HL-60/S4 treated with retinoic acid at 250 ng/mL for 4 days and 3 days (cell line): Measurements from ENCODE around the gene ACTR8.

Experiments
- in situ Hi-C: fragments of 300-500 bp; cut with MboI; formaldehyde crosslinking; loops from 2 replicates; pipeline ENCODE4 v1.7.0; 2022; ENCODE audit warnings: low sequenced_read_pairs

ACTR8 gene

DNA sequence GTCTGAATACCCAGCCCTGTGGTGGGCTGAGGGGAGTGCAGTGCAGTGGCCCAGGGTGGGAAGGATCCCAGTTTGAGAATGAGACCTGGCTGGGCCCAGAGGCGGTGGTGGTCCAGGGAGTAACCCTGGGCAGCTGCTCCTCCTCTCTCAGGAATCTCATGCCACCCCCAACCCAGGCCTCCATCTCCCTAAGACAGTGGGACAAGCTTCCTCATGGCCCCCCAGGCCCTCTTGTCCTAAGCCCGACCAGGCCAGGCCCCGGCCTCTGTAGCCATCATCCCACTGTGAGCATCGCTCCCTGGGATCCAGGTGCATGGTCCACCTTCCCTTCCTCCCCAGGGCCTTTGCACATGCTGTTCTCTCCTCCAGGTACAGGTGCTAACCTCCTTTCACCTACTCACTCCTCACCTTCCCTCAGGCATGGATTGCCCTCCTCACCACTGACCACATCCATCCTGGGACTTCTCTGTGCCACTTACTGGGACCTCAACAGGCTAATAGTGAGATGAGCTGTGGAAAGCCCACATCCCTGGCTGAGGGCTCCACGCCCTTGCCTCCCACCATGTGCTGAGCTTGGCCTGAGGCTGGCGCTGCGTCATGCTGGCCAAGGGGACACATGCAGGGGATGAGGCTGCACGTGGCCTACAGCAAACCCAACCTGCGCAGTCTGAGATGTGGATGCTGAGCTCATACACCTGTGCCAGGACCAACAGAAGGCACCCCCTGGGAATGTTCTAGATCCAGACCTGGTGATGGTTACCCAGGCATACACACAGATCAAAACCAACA lies 45.7 kb downstream of the ACTR8 start:
- in situ Hi-C loops = no loop called here

GRCh38 chr3:53835257-53835656 lies 46.7 kb downstream of the ACTR8 start:
- in situ Hi-C loops = no loop called here

DNA sequence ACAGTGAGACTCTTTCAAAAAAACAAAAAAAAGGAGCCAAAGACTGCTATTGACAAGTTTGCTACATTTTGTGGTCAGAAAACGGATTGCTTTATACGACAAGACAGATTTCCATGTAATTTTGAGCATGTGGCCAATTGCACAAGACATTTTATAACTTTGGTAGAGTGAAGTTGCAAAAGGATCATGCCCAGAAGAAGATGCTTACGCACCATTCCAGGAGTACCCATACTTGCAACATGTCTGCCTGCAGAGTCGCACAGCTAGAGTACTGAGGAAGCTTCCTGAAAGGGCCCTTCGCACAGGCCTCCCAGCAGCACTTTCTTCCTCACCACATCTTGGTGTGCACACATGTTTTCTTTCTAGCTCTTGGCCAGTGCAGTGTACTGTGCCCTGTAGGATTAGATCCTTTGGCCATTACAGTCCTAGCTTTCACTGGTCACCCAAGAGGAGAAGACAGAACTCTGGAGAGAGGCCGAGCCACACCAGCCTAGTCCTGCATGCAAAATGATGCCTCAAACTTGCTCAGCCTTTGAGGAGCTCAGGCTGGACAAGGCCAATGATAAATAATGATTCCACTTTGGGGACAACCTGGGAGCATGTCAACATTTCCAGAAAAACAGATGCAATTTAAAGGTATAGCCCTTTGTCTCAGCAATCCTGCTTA lies 47.4 kb downstream of the ACTR8 start:
- in situ Hi-C loops = no loop called here

DNA sequence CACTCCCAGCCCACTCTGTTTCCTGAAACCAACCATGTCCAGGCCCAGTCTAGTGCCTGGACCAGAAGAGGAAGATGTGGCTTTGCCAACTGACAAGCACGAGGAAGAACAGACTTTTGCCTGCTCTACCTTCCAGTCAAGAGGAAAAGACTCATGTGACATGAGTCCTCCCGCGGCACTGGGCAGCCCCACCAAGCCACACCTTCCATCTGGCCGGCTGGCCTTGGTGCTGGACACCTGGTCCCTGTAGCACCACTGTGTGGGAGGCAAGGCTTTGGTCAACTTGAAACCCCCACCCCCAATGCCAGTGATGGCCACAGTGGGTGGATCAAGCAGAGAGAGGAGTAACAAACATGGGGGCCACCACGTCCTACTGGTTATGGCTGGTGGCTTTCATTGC lies 48.3 kb downstream of the ACTR8 start:
- in situ Hi-C loops = no loop called here

DNA sequence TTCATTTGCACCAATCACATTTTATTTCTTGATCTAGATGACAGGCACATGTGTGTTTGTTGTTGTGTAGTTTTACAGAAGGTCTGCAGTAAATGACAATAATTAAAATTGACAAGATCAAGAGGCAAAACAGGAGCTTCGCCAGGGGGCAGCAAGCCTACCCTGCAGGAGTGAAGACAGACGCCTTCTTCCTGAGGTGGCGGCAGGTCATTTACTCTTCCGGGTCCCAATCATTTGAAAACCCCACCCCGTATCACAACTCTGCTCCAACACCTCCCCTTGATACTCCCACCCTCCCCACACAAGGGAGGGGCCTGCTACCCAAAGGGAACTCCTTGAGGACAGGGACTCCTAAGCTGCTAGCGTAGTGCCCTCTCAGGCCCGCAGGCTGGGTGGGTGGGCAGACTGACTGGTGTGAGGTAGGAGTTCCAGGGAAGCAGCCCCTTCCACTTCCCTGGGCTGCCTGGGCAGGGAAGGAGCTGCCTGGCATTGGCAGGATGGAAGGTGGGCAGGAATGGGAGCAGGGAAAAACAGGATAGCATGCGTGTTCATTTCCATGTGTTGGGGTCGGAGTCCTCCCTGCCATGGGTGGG lies 48.8 kb downstream of the ACTR8 start:
- in situ Hi-C loops = no loop called here

- in situ Hi-C loops = no loop called here
Observed at GRCh38 chr3:53830944-53831343, 51.0 kb downstream of the ACTR8 start.

DNA sequence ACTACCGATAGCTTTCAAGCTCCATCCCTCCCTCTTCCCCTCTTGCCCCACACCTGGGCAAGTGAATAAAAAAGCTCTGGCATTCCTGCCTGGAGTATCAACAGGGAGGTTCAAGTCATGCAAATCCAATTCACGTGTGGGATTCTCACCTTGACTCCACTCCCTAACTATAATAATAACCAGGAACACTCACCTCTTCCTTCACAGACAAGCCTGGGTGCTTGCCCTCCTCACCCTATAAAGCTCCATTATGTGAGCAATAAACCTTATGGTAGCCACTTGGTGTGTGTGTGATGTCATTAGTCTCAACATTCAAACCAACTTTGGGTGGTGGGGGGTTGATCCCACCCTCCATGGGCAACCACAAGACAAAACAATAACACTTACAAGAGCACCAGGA lies 52.3 kb downstream of the ACTR8 start:
- in situ Hi-C loops = no loop called here

GRCh38 chr3:53828581-53828980 lies 53.4 kb downstream of the ACTR8 start:
- in situ Hi-C loops = no loop called here

- in situ Hi-C loops = no loop called here
Observed at GRCh38 chr3:53826048-53826447, 55.9 kb downstream of the ACTR8 start.

- in situ Hi-C loops = no loop called here
Observed at GRCh38 chr3:53824795-53825194, 57.2 kb downstream of the ACTR8 start.

DNA sequence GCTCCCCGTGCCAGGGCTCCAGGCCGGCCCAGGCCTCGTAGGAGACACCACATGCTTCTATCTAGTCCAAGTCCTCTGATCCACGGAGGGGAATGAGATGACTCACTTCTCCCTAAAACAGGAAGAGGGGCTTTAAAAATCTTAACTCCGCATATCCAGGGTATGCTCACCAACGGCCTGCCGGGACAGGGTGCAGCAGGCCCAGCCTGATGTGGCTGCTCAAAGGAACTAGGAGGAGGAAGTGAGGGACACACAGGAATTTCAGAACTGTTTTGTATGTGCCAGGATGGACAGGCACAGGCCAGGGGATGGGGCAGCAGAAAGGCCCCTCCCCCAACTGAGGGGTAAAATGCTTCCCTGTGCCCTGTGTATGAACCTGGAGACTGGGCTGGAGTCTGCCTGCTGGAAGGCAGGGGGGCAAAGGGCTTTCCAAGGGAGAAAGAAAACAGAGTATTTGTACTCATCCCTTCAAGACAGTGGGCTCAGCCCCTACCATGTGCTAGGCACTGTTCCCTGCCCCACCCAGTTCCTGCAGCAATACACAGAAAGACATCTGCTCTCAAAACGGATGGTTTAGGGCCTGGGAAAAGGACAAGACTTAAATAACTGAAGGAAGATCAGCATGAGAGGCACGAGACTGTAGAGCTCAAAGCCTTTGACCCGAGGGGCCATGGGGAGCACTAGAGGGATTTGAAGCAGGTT lies 57.8 kb downstream of the ACTR8 start:
- in situ Hi-C loops = no loop called here

DNA sequence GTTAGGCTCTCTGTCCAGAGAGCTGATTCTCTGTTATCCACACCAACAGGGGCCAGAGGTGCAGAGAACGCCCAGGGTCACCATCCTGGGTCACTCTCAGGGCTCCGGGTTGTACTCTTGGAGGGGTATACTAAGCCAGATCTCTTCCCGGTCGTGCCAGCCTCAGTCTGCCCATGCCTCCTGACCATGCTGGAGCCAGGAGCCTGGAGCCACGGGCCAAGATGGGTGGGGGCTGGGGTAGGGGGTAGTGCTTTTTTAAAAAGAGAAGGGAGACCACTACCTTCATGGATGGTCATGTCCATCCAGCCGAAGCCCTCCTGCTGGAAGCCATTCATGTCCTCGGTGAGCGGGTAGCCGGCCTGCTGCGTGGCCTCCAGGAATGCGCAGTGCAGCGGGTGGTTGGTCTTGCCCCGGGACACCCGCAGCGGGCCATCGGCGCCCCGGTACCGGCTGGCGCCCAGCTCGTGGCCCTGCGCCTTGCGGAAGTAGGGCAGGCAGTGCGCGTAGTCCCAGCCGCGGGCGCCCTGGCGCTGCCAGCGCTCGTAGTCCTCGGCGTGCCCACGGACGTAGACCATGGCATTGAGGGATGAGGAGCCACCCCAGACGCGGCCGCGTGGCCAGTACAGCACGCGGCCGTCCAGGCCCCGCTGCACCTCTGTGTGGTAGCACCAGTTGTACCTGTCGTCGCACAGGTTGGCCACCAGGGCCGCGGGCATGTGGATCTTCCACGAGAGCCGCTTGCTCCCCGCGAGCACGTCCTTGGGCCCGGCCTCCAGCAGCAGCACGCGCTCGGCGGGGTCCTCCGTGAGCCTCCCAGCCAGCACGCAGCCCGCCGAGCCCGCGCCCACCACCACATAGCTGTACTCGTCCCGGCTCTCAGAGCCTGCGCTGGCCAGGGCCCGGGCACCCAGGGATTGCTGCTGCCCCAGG lies 58.7 kb downstream of the ACTR8 start:
- in situ Hi-C loops = no loop called here

DNA sequence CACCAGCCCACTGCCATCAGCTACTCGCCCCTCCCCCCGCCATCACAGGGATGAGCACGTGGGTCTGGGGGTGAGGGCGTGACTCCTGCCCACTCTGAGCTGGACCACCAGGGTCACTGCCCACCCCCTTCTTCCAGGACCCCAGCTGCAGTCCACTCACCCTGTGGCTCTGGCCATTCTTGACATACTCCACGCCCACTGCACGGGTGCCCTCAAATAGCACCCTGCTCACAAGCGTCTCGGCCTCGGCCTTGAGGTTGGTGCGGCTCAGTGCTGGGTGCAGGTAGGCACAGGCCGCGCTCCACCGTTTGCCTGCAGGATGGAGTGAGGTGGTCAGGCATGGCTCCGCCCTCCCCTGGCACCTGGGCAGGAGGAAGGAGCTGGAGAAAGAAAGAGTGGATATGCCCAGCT lies 59.6 kb downstream of the ACTR8 start:
- in situ Hi-C loops = no loop called here

- in situ Hi-C loops = no loop called here
Observed at GRCh38 chr3:53821631-53822121, 60.3 kb downstream of the ACTR8 start.

- in situ Hi-C loops = no loop called here
Observed at GRCh38 chr3:53820756-53821580, 61.0 kb downstream of the ACTR8 start.

GRCh38 chr3:53820084-53820483 lies 61.9 kb downstream of the ACTR8 start:
- in situ Hi-C loops = no loop called here

DNA sequence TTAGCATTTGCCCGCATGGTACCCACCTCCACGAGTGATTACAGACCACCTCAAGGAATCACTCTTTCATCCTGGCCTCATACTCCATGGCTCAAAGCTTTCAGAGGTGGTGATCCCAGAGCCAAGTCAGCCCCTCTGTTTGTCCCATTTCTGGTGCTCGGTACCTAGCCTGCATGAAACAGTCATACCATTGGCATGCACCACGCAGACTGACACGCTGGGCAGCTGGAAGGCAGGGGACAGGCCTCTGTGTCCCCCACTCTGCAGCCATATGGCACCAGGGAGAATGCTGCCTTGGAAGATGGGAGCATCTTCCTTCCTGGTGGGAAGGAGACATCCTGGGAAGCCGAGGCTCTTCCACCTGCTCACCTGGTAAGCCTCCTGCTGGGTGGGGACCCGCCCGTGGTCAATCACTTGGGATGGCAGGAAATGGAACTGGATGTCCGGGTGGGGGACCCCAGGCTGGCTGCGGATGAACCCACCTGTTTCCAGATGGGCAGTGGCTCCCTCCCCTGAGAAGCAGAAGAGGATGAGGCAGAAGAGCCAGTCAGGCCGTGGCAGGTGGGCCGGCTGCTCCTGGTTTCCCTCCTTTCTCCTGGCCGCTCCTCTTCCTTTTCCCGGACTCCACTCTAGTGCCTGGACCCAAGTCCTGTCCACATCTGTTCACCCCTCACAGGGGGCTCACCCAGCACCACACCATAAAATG lies 62.6 kb downstream of the ACTR8 start:
- in situ Hi-C loops = no loop called here

DNA sequence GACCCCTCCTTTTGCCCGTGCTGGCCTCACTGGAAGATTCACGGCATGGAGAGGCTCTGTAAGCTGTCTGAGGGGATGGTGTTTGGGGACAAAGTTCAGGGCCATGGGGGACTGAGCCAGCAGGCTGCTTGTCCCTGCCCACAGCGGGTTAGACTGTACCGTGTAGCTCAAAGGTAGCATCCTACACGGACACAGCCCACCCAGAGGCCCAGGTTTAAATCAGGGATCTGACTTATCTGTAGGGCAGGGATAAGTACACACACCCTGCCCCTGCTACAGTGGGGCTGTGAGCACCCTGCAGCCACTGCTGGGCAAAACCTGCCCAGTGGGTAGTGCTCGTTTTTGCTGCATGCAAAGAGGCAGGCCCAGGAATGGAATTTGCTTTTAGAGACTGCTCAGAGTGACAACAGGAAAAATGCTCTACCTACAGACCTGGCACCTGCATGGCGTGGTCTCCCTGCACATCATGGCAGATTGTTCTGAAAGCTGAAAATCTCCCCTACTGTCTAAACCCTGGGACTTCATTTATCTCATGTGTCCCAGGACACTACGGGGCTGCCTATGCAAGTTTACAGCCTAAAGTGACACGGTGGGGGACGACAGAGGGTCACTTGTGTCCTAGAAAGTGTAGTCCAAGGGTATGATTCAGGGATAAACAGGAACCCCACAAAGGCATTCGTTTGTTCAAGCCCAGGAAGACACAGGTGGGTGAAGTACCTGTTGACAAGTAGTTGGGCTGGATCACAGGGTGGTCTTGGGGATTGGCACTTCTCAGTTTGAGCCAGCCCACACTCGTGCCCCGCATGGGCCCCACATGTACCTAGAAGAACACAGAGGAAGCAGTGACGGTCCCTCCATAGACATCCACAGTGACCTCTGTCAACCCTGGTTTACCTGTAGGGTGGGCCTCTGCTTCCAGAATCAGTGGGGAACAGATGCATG lies 63.5 kb downstream of the ACTR8 start:
- in situ Hi-C loops = no loop called here
